ENCODE results near the gene MMP25.
"Not testable (repeated sequence)": the region's sequence is repeated elsewhere in the genome, so short reads cannot be mapped to it uniquely, and the experiment has no call there.

The MMP25 gene

GRCh38 chr16:3075523-3075915 lies 29.2 kb downstream of the MMP25 start:
- no peak for DNase-seq (ENCODE audit: low spot score)
- no peak for TF ChIP-seq CTCF (IDR thresholded peaks at IDR 0.05; ENCODE audit: extremely low read depth, missing control alignments)

GRCh38 chr16:3075946-3076345 lies 29.6 kb downstream of the MMP25 start:
- DNase-seq (ENCODE audit: low spot score) = not testable (repeated sequence)

GRCh38 chr16:3076577-3076976 lies 30.2 kb downstream of the MMP25 start:
- TF ChIP-seq CTCF (IDR thresholded peaks at IDR 0.05; ENCODE audit: extremely low read depth, missing control alignments) = no peak
- DNase-seq (ENCODE audit: low spot score) = no peak

GRCh38 chr16:3080024-3080423 lies 33.7 kb downstream of the MMP25 start:
- no peak for DNase-seq (ENCODE audit: low spot score)
- no peak for TF ChIP-seq CTCF (IDR thresholded peaks at IDR 0.05; ENCODE audit: extremely low read depth, missing control alignments)

DNA sequence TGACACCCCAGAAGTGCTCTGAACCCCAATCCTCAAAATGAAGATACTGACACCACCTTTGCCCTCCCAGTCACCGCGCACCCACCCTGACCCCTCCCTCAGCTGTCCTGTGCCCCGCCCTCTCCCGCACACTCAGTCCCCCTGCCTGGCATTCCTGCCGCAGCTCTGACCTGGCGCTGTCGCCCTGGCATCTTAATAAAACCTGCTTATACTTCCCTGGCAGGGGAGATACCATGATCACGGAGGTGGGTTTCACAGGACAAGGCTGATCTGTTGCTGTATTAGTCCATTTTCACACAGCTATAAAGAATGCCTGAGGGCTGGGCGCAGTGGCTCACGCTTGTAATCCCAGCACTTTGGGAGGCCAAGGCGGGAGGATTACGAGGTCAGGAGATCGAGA lies 35.6 kb downstream of the MMP25 start:
- DNase-seq (ENCODE audit: low spot score) = not testable (repeated sequence)

DNA sequence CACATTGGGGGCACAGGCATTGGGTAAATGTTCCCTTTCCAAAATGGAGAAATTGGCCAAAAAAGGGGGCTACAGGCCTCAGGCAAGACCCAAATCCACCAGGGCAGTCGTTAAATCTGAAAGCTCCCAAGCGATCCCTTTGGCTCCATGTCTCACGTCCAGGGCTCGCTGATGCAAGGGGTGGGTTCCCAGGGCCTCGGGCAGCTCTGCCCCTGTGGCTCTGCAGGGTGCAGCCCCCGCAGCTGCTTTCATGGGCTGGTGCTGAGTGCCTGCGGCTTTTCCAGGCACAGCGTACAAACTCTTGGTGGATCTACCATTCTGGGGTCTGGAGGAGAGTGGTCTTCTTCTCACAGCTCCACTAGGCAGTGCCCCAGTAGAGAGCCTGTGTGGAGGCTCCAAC lies 37.0 kb downstream of the MMP25 start:
- DNase-seq (ENCODE audit: low spot score) = not testable (repeated sequence)

DNA sequence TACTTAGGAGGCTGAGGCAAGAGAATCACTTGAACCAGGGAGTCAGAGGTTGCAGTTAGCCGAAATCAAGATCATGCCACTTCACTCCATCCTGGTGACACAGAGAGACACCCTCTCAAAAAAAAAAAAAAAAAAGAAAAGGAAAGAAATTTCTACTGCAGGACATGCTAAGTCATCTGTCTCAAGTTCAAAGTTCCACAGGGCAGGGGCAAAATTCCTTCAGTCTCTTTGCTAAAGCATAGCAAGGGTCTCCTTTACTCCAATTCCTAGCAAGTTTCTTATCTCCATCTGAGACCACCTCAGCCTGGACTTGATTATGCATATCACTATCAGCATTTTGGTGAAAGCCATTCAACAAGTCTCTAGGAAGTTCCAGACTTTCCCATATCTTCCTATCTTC lies 38.1 kb downstream of the MMP25 start:
- no peak for TF ChIP-seq CTCF (IDR thresholded peaks at IDR 0.05; ENCODE audit: extremely low read depth, missing control alignments)
- DNase-seq (ENCODE audit: low spot score) = no peak

DNA sequence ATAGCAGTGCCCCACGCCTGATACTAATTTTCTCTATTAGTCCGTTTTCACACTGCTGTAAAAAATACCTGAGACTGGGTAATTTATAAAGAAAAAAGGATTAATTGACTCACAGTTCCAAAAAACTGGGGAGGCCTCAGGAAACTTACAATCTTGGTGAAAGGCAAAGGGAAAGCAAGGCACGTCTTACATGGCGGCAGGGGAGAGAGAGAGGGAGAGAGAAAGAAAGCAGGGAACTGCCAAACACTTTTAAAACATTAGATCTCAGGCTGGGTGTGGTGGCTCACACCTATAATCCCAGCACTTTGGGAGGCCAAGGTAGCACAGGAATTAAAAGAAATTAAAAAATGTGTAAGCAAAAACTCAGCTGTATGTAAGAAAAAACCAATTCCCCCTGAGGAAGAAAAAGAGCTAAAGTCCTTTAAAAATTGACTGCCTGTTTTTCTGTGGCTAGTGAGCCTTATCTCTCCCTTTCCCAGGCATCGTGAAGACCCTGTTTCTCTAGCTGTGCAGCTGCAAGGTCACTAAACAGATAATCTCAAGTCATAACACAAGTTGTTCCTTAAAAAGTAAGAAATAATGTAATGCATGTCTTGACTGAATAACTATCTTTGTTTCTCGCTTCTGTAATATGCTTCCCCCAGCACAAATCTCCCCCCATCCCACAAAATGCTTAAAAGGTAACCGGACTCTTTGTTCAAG lies 38.8 kb downstream of the MMP25 start:
- no peak for TF ChIP-seq CTCF (IDR thresholded peaks at IDR 0.05; ENCODE audit: extremely low read depth, missing control alignments)
- DNase-seq (ENCODE audit: low spot score) = no peak

GRCh38 chr16:3085868-3086595 lies 39.7 kb downstream of the MMP25 start:
- no peak for DNase-seq (ENCODE audit: low spot score)
- TF ChIP-seq CTCF (IDR thresholded peaks at IDR 0.05; ENCODE audit: extremely low read depth, missing control alignments) = no peak

Measured in GM20000 (cell line).